Measurements from ENCODE around the gene THBS3. TPM values are rescaled to one million over a fixed set of nuclear protein-coding genes. Genes with fewer than 3 reads are reported as not detected.
A peak's percentile ranks its signal among the peaks of the same experiment; 100 is the strongest.

THBS3 gene
- total and polyA plus RNA-seq, 9 of the 15 experiments (the other 6 are each of a cell fraction or from before 2014, with no cell fraction given) = 0.59 to 8.3 (median 3.2) TPM

DNA sequence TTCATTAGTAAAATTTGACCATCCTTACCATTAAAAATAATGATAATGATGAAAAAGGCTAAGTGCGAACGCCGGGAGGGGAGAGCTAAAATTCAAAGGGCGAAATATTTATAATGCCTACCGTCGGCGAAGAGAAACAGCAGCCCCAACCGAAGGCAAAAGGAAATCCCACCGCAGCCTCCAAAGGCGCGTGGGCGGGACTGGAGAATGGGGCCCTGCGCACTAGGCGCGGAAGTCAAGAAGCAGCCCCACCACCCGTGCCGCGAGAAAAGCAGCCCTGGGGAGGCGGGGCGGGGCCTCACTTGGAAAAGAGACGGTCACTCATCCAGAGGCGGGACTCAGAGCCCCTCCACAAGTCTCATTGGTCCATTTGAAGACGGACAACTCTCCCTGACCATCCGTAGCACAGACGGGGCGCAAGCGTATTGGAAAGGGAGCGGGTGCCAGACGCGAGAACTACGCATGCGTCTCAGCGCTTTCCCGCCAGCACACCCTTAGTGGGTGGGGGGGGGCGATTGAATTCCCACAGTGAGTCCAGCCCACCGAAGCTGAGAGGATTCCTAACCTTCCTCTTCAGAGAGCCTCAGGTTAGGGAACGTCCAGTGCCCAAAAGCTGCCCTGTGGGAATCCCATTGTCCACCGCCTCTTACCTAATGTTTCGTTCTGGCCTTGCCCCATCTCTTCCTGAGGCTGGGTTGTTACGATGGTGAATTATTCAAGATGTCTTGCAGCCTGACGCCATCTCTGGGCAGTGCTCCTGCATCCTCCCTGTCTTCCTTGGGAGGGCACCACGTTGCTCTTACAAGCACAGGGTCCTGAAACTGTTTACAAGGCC is 19.8 kb upstream of the THBS3 start (continued):
- peak; percentile 61 for TF ChIP-seq HMGN3 (IDR thresholded peaks at IDR 0.05; ENCODE audit: borderline replicate concordance, extremely low read depth, insufficient read length, low read depth, low read length)
- no peak for TF ChIP-seq GABPB2 (CRISPR knock-in tag; conservative IDR thresholded peaks at IDR 0.05)
- no peak for TF ChIP-seq ZNF3 (CRISPR knock-in tag; IDR thresholded peaks at IDR 0.05)
- TF ChIP-seq FOXP1 (CRISPR knock-in tag; IDR thresholded peaks at IDR 0.05) = peak; percentile 3; the same call in 1 of the 2 replicates
- TF ChIP-seq POLR2B (IDR thresholded peaks at IDR 0.05; ENCODE audit: low read depth, partially characterized antibody) = peak; percentile 60
- TF ChIP-seq PCBP2 (IDR thresholded peaks at IDR 0.05; ENCODE audit: low read depth, low read length, poor library complexity, severe bottlenecking) = no peak
- TF ChIP-seq CREM (IDR thresholded peaks at IDR 0.05; ENCODE audit: low read depth) = peak; percentile 50
- TF ChIP-seq LEF1 (IDR thresholded peaks at IDR 0.05) = peak; percentile 56; the same call in 1 of the 2 replicates
- TF ChIP-seq ZNF24 (IDR thresholded peaks at IDR 0.05) = peak; percentile 41
- TF ChIP-seq SUPT5H (IDR thresholded peaks at IDR 0.05) = peak; percentile 78
- TF ChIP-seq POU5F1 (IDR thresholded peaks at IDR 0.05; ENCODE audit: borderline replicate concordance, low read depth, low read length, partially characterized antibody) = no peak
- TF ChIP-seq SIN3A (IDR thresholded peaks at IDR 0.05; ENCODE audit: borderline replicate concordance in 2 of 2, control insufficient read depth in 1 of 2, low read depth in 2 of 2, low read length in 2 of 2) = 0 out of 4 replicates have a peak, but pooled peaks of 1 of the 2 experiments have one; percentile 43
- TF ChIP-seq ZFP1 (CRISPR knock-in tag; IDR thresholded peaks at IDR 0.05) = peak; percentile 9; the same call in 1 of the 2 replicates
- TF ChIP-seq NR4A1 (CRISPR knock-in tag; IDR thresholded peaks at IDR 0.05) = 0 out of 2 replicates have a peak, but pooled peaks have one; percentile 68
- TF ChIP-seq NR4A1 (tag; IDR thresholded peaks at IDR 0.05) = no peak; the same call in 1 of the 2 replicates
- peak; percentile 70; the same call in 1 of the 2 replicates for TF ChIP-seq GTF2F1 (IDR thresholded peaks at IDR 0.05; ENCODE audit: low read depth, low read length)
- TF ChIP-seq, protein P1, sequence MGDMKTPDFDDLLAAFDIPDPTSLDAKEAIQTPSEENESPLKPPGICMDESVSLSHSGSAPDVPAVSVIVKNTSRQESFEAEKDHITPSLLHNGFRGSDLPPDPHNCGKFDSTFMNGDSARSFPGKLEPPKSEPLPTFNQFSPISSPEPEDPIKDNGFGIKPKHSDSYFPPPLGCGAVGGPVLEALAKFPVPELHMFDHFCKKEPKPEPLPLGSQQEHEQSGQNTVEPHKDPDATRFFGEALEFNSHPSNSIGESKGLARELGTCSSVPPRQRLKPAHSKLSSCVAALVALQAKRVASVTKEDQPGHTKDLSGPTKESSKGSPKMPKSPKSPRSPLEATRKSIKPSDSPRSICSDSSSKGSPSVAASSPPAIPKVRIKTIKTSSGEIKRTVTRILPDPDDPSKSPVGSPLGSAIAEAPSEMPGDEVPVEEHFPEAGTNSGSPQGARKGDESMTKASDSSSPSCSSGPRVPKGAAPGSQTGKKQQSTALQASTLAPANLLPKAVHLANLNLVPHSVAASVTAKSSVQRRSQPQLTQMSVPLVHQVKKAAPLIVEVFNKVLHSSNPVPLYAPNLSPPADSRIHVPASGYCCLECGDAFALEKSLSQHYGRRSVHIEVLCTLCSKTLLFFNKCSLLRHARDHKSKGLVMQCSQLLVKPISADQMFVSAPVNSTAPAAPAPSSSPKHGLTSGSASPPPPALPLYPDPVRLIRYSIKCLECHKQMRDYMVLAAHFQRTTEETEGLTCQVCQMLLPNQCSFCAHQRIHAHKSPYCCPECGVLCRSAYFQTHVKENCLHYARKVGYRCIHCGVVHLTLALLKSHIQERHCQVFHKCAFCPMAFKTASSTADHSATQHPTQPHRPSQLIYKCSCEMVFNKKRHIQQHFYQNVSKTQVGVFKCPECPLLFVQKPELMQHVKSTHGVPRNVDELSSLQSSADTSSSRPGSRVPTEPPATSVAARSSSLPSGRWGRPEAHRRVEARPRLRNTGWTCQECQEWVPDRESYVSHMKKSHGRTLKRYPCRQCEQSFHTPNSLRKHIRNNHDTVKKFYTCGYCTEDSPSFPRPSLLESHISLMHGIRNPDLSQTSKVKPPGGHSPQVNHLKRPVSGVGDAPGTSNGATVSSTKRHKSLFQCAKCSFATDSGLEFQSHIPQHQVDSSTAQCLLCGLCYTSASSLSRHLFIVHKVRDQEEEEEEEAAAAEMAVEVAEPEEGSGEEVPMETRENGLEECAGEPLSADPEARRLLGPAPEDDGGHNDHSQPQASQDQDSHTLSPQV (IDR thresholded peaks at IDR 0.05) = 0 out of 2 replicates have a peak, but pooled peaks have one; percentile 18
- no peak for TF ChIP-seq BCL6 (CRISPR knock-in tag; IDR thresholded peaks at IDR 0.05)
- peak; percentile 31; the same call in 1 of the 2 replicates for TF ChIP-seq SAFB (IDR thresholded peaks at IDR 0.05; ENCODE audit: borderline replicate concordance, low read depth, low read length)
- TF ChIP-seq, protein P2, sequence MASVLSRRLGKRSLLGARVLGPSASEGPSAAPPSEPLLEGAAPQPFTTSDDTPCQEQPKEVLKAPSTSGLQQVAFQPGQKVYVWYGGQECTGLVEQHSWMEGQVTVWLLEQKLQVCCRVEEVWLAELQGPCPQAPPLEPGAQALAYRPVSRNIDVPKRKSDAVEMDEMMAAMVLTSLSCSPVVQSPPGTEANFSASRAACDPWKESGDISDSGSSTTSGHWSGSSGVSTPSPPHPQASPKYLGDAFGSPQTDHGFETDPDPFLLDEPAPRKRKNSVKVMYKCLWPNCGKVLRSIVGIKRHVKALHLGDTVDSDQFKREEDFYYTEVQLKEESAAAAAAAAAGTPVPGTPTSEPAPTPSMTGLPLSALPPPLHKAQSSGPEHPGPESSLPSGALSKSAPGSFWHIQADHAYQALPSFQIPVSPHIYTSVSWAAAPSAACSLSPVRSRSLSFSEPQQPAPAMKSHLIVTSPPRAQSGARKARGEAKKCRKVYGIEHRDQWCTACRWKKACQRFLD (CRISPR knock-in tag; IDR thresholded peaks at IDR 0.05) = peak; percentile 70
- no peak for TF ChIP-seq PTTG1 (tag; IDR thresholded peaks at IDR 0.05; ENCODE audit: low read depth)
- peak; percentile 74 for TF ChIP-seq POLR2AphosphoS5 (IDR thresholded peaks at IDR 0.05; ENCODE audit: control insufficient read depth, insufficient read depth, low read depth, low read length)
